ENCODE results near the gene RLN3. TPM values are rescaled to one million over a fixed set of nuclear protein-coding genes. Genes with fewer than 3 reads are reported as not detected.

The RLN3 gene
- total and polyA plus RNA-seq, 9 of the 15 experiments (the other 6 are each of a cell fraction or from before 2014, with no cell fraction given), result 0.31 to 1.2 (median 0.71) TPM; not detected in 6

DNA sequence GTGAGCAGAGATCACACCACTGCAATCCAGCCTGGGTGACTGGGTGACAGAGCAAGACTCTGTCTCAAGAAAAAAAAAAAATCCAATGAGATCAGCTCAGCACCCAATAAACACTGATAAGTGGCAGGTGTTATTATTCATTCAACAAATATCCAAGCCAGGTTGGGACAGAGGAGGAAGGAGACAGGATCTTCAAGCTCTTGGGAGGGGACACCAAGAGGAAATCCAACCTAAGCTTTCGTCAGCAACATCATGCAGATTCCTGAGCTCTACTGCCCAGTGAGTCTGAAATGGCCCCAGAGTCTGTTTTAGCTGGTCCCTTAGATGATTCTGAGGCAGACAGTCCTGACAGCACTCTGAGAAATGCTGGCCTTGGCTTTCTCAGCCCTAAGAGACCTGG is 29.5 kb upstream of the RLN3 start:
- no peak; the same call in 1 of the 3 replicates for ATAC-seq
- no peaks in the 10 kb centered on the region for H3K27me3 ChIP-seq (ENCODE audit: control insufficient read depth in 2 of 2, insufficient read depth in 2 of 2, low read length in 2 of 2)
- FAIRE-seq, result no peak
- H4K20me1 ChIP-seq (replicated peaks; ENCODE audit: control insufficient read depth, insufficient read depth, low read length), result no peaks in the 10 kb centered on the region
- intact Hi-C loops (cut with micrococcal nuclease), result no loop called here
- H3K27ac ChIP-seq (ENCODE audit: extremely low read depth, low read depth, low read length), result no peak overlapping the region
- peaks cover 43% of the 10 kb centered on the region; the same call in 2 of the 3 replicates for H3K36me3 ChIP-seq (ENCODE audit: control insufficient read depth, insufficient read depth, low read length)
- H3K79me2 ChIP-seq (ENCODE audit: control insufficient read depth, insufficient read depth, low read length), result peaks cover 46% of the 10 kb centered on the region
- TF ChIP-seq ZNF780A (CRISPR knock-in tag; IDR thresholded peaks at IDR 0.05) (no peak), TBP (optimal IDR thresholded peaks at IDR 0.05; ENCODE audit: low read depth, low read length) (peak; percentile 3)
- no peak overlapping the region for H3K9ac ChIP-seq (ENCODE audit: insufficient read depth in 1 of 2, low read depth in 2 of 2, low read length in 2 of 2)
- in situ Hi-C loops (cut with MboI), result no loop called here
- WGBS (ENCODE audit: insufficient coverage, low coverage, missing lambda C conversion rate), result 91% methylated on average over 1 of the region's 1 CpG
- H3K9me1 ChIP-seq (ENCODE audit: control insufficient read depth, insufficient read depth, low read length), result no peaks in the 10 kb centered on the region
- H3K4me3 ChIP-seq, result no peak overlapping the region
- no peak overlapping the region for H3K4me2 ChIP-seq (ENCODE audit: insufficient read depth, low read length)
- peaks cover 10 to 23% of the 10 kb centered on the region in 2 experiments; a peak in 4 of 5 replicates for H3K4me1 ChIP-seq (replicated peaks in 1 of 2; ENCODE audit: control insufficient read depth in 2 of 2, insufficient read depth in 2 of 2, low read length in 2 of 2)
- H3K9me3 ChIP-seq (replicated peaks; ENCODE audit: control insufficient read depth, insufficient read depth, low read depth, low read length), result no peaks in the 10 kb centered on the region
- BruUV-seq (replicated peaks), result no TSS peak
- no peak overlapping the region for H2AFZ ChIP-seq (ENCODE audit: low read depth, low read length)
- CTCF ChIA-PET (ENCODE audit: low intra/inter-chr PET ratio), result no interaction called here
- no peak for DNase-seq (ENCODE audit: extremely low read depth in 1 of 4, low spot score in 3 of 4)
- POLR2A ChIA-PET, result interaction anchor here (0.6 to 2.3 kb wide), 5 partner anchors 8 to 40 kb away, joined by 3 to 15 read pairs (median 3); partner anchors contain the start of gene RFX1

DNA sequence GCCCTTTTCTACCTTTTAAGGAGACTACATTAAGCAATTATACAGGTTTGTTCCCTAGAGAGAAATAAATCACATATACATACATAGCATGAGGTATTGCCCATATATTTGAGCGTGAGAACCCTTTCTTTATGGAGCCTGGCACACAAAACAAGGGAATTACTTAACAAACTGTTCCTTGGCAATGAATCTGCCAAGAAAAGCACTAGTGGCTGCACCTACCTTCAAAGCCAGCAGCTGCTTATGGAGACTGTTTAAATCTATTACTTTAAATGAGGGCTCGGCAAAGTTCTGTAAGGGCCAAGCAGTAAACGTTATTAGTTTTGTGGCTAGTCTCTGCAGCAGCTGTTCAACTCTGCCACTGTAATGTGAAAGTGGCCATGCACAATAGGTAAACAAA is 28.9 kb upstream of the RLN3 start:
- Histone ChIP-seq H3K36me3 (ENCODE audit: control insufficient read depth, insufficient read depth, low read length) (peaks cover 42% of the 10 kb centered on the region; the same call in 2 of the 3 replicates), H3K27me3 (ENCODE audit: control insufficient read depth in 2 of 2, insufficient read depth in 2 of 2, low read length in 2 of 2) (no peaks in the 10 kb centered on the region), H3K4me1 (replicated peaks in 1 of 2; ENCODE audit: control insufficient read depth in 2 of 2, insufficient read depth in 2 of 2, low read length in 2 of 2) (peaks cover 14 to 22% of the 10 kb centered on the region in 2 experiments; a peak in 4 of 5 replicates), H3K4me2 (ENCODE audit: insufficient read depth, low read length) (no peak overlapping the region), H4K20me1 (replicated peaks; ENCODE audit: control insufficient read depth, insufficient read depth, low read length) (no peaks in the 10 kb centered on the region), H3K79me2 (ENCODE audit: control insufficient read depth, insufficient read depth, low read length) (peaks cover 52% of the 10 kb centered on the region), H2AFZ (ENCODE audit: low read depth, low read length) (no peak overlapping the region), H3K27ac (ENCODE audit: extremely low read depth, low read depth, low read length) (no peak overlapping the region), H3K9me1 (ENCODE audit: control insufficient read depth, insufficient read depth, low read length) (no peaks in the 10 kb centered on the region), H3K9ac (ENCODE audit: insufficient read depth in 1 of 2, low read depth in 2 of 2, low read length in 2 of 2) (no peak overlapping the region), H3K4me3 (no peak overlapping the region), H3K9me3 (replicated peaks; ENCODE audit: control insufficient read depth, insufficient read depth, low read depth, low read length) (no peaks in the 10 kb centered on the region)
- in situ Hi-C loops (cut with MboI), result no loop called here
- ATAC-seq (no peak), FAIRE-seq (no peak), DNase-seq (ENCODE audit: extremely low read depth in 1 of 4, low spot score in 3 of 4) (peak in 1 of 4 experiments; percentile 1)
- ChIA-PET POLR2A (interaction anchor here (1.3 to 2.3 kb wide), 2 partner anchors 8 to 9 kb away, joined by 3 to 15 read pairs; partner anchors contain the start of gene RFX1), CTCF (ENCODE audit: low intra/inter-chr PET ratio) (no interaction called here)
- TF ChIP-seq SMC3 (conservative IDR thresholded peaks at IDR 0.05; ENCODE audit: insufficient read depth, low read depth, low read length) (no peak), RBM25 (IDR thresholded peaks at IDR 0.05; ENCODE audit: low read depth, low read length, severe bottlenecking) (peak; percentile 75), ZNF41 (CRISPR knock-in tag; conservative IDR thresholded peaks at IDR 0.05) (no peak)
- intact Hi-C loops (cut with micrococcal nuclease), result no loop called here
- 87% methylated on average over 3 of the region's 3 CpGs for WGBS (ENCODE audit: insufficient coverage, low coverage, missing lambda C conversion rate)
- BruUV-seq (replicated peaks), result no TSS peak

All from K562 (cell line).